HG02759 (cell line): ENCODE results near the gene RHBDL3.

Experiments
- ATAC-seq: cut with Tn5 transposase; IDR thresholded peaks from one replicate; pipeline ENCODE4 v1.9.1; 2021; ENCODE audit warnings: mild to moderate bottlenecking, moderate library complexity; ENCODE audit not compliant: unreplicated experiment

RHBDL3 gene

GRCh38 chr17:32266389-32267301 is 1.0 kb downstream of the RHBDL3 start:
- no peak for ATAC-seq

GRCh38 chr17:32267690-32268205 is 2.1 kb downstream of the RHBDL3 start:
- no peak for ATAC-seq

DNA sequence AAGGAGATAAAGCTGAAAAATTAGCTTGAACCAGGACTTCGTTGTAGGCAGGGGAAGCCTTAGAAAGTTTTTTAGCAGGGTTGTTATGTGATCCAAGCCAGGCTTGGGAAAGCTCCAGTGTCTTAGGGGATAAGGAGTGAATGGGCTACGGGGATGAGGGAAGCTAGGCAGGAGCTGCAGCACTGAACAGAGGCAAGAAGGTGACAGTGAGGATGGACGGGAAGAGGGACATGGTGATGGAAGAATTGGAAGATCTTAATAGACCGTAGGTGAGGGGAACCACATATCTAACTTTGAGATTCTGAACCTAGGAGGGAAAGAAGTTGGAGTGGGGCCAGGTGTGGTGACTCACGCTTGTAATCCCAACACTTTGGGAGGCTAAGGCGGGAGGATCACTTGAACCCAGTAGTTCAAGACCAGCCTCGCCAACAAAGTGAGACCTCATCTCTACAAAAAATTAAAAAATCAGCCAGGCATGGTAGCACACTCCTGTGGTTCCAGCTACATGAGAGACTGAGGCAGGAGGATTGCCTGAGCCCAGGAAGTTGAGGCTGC is 3.2 kb downstream of the RHBDL3 start:
- ATAC-seq: no peak

GRCh38 chr17:32269377-32269776 is 3.7 kb downstream of the RHBDL3 start:
- ATAC-seq: no peak

DNA sequence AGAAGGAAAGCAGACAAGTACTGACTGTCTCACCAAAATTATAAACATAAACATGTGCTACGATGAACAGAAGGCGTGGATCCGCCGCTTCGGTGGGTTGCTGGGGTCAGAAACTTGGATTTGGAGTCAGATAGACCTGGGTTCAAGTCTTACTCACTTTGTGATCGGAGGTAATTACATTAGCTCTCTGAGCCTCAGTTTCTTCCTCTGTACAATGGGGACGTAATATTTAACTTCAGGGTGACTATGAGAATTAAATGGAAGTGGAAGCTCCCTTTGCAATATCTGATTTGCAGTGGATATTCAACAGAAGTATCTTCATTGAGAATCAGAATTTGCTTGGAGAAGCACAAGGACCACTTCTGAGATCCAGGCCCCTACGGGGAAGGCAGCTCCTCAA is 6.2 kb downstream of the RHBDL3 start:
- ATAC-seq: no peak

GRCh38 chr17:32274101-32274500 is 8.5 kb downstream of the RHBDL3 start:
- ATAC-seq: no peak

DNA sequence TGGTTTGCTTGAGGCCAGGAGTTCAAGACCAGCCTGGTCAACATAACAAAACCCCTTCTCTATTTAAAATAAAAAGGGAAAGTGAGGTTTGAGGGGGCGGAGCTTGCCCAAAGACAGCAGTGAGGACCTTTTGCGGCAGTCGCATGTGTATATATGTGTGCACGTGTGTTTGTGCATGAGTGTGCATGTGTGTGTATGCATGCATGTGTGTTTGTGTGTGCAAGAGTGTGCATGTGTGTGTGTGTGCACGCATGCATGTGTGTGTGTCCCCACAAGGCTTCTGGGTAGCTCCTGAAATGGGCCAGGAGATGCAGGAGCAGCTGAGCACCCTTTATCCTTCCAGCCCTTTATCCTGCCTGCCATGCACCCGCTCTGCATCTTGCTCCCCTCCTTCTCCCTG is 9.0 kb downstream of the RHBDL3 start:
- ATAC-seq: no peak

- ATAC-seq: no peak
These were observed 9.7 kb downstream of the RHBDL3 start for GRCh38 chr17:32275060-32276042.

GRCh38 chr17:32276171-32276601 is 10.6 kb downstream of the RHBDL3 start:
- ATAC-seq: no peak

- ATAC-seq: no peak
These were observed 11.7 kb downstream of the RHBDL3 start for GRCh38 chr17:32277284-32277683.

- ATAC-seq: no peak
These were observed 13.2 kb downstream of the RHBDL3 start for GRCh38 chr17:32278815-32279214.

DNA sequence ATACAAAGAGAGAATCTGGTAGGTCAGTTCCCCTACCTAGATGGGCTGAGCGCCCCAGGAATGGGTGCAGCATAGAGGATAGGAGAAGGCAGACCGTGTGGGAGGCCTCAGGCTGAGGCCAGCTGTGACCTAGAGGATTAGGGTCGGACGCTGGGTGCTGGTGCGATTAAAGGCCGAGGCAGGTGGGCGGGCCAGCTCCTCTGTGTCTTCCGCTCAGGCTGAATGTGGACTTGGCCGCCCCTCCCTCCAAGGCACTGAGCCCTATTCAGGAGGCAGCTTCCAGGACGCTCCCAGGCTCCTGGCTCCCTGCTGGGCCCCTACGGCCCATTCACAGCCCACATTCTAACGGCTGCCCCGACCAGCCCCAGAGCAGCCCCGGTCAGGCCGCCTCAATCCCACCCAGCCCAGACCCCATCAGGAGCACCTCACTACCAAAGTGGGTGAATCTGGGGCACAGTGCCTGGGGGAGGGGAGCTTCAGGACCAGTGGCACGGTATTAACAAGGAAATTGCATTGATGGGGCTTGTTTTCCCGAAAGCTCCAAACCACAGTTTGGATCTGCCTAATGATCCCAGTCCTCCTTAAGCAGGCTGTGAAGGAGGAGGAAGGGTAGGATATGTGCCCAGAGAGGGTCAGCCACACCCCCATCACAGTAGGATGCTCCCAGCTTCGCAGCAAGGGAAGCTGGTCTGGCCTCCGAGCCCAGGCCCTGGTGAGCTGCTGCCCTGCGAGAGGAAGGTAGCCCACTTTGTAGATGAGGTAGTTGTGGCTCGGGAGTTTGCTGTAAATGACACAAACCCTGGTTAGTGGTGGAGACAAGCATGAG is 14.5 kb downstream of the RHBDL3 start:
- ATAC-seq: no peak

DNA sequence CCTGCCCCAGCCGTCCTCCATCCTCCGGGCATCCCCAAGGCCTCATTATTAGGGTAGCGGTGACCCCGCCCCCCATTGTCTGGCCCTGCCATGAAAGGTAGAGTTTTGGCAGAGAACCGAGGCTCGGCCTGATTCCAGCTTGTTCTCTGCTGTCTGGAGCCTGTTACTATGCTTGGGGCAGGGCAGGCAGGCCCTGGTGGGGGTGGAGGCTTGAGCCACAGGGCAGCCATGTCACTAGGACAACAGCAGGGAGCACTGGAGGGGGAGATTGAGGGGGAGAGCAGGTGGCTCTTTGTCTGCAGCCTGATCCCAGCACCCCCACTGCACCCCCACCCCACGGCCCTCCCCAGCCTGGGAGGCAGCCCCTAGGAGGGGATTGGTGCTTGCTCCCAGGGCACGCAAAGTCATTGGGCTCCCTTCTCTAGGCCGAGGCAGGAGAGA is 15.4 kb downstream of the RHBDL3 start:
- no peak for ATAC-seq

DNA sequence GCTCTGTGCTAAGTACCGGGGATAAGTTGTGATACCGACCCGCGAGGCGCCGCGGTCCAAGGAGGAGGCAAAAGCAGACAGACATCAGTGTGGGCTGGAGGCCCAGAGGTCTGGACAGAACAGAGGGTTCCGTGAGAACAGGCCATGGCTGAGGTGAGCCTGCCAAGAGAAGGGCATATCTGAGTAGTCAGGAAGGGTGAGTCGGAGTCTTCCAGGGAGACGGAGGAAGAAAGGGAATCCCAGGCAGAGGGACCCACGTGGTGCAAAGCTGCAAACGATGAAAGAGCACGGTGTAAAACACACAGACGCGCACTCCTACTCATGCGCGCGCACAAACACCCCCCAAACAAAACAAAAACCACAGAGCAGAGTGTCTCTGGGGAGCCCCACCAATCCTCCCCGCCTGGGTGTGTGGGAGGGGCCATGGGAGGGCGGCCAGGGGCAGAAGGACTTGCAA is 18.1 kb downstream of the RHBDL3 start:
- no peak for ATAC-seq

DNA sequence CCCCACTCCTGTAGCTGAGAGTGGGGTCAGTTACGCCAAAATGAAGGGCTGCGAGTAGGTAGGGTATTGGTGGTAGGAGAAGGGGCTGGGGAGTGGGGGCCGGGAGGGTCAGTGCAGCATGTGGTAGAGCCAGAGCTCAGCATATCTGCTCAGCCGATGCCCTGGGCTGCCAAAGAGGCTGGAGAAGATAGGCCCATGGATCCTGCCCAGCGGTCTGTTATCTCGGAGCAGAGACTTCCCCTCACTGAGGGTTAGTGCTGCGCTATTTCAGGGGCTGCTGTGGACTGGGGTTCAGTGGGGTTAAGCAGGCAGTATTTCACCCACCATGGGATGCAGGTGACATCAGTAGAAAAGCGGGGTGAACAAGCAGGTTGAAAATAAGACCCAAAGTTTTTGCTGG is 19.7 kb downstream of the RHBDL3 start:
- no peak for ATAC-seq

DNA sequence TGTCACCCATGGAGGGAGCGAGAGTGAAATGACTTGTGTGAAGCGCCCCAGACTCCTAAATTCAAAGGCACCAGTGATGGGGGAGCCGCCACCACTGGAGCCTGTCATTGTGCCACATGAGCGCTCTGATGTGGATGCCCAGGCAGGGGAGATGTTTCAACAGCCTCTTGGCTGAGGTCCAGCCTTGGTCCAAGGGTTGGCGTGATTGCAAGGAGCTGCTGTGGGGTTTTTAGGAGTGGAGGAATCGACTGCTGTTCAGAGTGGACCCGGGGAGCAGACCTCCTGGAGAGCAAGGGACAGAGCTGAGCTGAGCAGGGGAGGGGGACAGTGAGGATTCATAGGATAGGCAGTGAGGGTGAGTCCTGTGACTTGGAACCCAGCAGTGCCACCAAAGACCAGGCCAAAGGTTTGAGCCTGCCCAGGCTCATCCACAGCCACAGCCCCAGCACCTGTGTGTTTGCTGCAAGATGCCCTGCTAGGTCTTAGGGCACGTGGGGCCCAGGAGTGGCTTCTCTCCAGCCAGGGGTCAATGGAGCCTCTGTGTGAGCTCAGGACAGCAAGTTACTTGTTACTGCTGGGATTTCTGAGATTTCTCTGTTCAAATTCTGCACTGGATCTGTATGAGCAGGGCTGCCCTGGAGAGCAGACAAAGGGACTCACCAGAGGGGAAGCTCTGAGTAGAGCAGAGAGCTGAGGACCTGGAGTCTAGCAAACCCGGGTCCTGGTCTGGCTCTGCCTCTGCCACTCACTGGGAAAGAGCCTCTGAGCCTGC is 20.3 kb downstream of the RHBDL3 start:
- no peak for ATAC-seq

- ATAC-seq: no peak
These were observed 20.9 kb downstream of the RHBDL3 start for GRCh38 chr17:32286518-32286900.

GRCh38 chr17:32287804-32288511 is 22.3 kb downstream of the RHBDL3 start:
- ATAC-seq: no peak

- no peak for ATAC-seq
These were observed 23.0 kb downstream of the RHBDL3 start for GRCh38 chr17:32288615-32289014.
